Astrocyte of the hippocampus (primary cell): ENCODE measurements around the gene PRKCD.

Experiments
- DNase-seq: peaks from one replicate; pipeline ENCODE4 v3.0.0; 2011; ENCODE audit warnings: low read depth, low spot score

Gene PRKCD

GRCh38 chr3:53155760-53156159 lies 5.2 kb upstream of the PRKCD start:
- no peak for DNase-seq

DNA sequence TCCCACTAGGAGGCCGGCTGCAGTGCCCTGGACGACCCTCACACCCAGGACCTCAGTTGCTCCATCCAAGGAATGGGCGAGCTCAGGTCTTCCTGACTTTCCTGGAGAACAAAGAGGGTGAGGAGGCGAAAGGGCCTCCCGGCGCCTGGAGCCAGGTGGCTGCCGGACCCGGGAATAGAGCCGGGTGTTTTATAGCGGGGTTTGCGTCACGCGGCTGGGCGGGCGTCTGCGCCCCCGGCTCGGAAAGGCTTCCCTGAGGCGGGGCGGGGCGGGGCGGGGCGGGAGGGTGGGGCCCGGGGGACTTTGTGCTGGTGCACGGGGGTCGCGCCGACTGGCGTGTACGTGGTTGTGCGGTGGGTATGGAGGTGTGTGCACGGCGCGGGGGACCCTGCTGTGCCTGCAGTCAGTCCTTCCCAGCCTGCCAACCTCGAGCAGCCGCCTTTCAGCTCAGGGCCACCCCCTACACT lies 4.6 kb upstream of the PRKCD start:
- DNase-seq, result no peak

DNA sequence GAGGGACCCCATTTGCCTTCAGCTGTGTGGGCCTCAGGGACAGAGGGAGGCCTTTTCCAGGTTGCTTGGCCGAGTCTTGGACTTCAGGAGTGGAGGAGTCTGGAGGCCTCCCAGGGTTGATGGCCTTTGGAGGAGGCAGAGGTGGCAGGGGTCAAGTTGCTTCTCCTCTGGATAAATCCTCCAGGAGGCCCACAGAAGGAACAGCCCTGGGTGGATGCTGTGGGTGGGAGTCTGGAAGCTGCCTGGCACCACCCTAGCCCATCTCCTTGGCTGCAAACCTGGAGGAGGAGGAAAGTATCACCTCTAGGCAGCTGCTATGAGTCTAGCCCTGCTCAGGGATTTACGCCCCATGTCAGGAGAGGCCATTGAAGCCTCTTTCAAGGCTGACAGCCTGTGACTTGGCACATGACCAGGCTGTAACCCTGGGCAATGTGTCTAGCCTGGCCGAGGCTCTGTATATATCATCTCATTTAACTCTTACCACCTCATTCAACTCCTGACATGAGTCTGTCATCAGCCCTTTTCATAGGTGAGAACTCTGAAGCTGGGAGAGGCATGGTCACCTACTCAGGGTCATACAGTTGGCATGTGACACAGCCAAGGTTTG lies 2.9 kb upstream of the PRKCD start:
- no peak for DNase-seq

DNA sequence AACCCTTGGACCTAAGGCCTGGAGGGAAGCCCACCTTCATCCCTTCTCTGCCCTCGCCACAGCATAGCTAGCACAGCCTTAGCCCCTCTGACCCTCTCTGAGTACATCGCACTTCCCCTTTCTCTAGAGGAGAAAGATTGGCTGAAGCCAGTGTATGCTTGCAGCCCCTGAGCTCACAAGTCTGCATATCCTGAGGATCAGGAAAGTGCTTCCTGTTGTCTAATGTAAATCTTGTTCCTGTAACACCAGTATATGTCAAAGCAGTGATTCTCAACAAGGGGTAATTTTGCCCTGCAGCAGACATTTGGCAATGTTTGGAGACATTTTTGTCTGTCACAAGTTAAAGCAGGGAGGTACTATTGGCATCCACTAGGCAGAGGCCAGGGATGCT lies 2.2 kb upstream of the PRKCD start:
- DNase-seq, result no peak

GRCh38 chr3:53159156-53160060 lies 1.6 kb upstream of the PRKCD start:
- DNase-seq, result no peak

GRCh38 chr3:53160061-53160659 lies 849 bp upstream of the PRKCD start:
- no peak for DNase-seq

DNA sequence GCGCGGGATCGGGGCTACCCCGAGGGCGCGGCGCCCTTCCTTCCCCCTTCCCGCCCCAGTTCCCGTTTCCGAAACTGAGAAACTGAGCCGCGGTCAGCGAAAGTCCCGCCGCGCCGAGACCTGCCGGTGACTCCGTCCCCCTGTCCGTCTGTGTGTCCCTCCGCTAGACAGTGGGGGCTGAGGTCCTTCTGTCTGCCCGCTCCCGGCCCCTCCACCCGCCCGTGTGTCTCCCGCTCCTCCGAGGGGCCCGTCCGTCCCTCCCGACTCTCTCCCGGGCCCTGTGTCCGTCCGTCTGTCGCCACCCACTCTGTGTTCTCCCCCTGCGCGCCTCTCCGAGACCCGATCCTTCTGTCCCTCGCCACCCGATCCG lies 426 bp downstream of the PRKCD start:
- peak; percentile 42 for DNase-seq

- DNase-seq, result peak; percentile 46
Observed at GRCh38 chr3:53161820-53162671, 1.0 kb downstream of the PRKCD start.

- DNase-seq, result no peak
Observed at GRCh38 chr3:53162672-53163443, 1.8 kb downstream of the PRKCD start.

DNA sequence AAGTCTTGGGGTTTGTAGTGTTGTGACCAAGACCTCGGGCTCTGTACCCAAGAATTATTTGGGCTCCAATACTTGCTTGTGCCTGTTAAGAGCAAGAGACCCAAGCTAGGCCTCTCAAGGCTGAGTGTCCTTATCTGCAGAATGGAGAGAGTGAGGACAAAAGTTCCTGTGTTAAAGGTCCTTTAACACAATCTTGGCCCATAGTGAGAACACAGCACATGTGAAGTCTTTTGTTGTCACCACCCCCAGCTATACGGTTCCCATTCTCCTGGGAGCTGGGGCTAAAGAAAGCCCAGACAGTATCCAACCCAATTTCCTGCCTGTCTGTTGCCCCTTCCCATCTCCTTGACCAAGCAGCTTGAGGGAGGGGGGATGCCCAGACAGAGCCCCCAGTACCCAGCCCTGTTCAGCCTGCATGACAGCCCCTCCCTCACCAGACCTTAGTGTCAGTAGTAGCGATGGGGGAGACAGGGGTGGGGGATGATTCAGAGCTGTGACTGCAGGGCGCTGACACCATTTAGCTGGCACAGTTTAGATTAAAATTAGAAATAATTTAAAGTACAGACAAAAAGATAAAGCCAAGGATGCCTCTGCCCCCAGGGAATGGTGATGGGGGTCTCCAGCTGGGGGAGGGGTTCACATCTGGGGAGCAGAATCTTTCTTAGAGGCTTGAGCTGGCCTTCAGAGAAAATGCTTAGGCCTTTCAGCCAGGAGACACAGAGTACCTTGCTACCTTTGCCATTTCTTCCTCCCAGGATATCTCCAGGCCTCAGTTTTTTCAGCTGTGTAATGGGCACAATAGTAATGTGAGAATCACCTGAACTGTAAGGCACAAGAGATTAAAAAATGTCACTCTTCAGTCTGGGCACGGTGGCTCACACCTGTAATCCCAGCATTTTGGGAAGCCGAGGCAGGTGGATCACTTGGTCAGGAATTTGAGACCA lies 2.7 kb downstream of the PRKCD start:
- no peak for DNase-seq

DNA sequence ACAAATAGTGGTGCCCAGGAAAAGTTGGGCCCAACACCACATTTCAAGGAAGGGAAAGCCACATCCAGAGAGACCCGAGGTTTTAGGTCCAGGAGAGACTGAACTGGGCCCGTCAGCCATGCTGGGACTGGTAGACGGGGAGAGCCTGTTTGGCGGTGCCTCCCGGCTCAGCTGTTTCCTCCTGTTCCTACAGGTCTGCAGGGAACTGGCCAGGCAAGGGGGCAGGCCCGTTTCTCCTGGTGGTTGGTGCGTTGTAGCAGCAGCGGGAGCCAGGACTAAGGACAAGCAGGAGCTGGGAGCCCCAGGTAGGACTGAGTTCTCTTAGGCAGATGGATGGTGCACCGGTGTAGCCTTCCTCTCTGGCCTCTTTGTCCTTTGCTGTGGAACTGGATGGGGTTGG lies 3.9 kb downstream of the PRKCD start:
- no peak for DNase-seq

GRCh38 chr3:53166206-53166605 lies 5.2 kb downstream of the PRKCD start:
- no peak for DNase-seq

GRCh38 chr3:53166781-53167291 lies 5.8 kb downstream of the PRKCD start:
- peak; percentile 43 for DNase-seq

DNA sequence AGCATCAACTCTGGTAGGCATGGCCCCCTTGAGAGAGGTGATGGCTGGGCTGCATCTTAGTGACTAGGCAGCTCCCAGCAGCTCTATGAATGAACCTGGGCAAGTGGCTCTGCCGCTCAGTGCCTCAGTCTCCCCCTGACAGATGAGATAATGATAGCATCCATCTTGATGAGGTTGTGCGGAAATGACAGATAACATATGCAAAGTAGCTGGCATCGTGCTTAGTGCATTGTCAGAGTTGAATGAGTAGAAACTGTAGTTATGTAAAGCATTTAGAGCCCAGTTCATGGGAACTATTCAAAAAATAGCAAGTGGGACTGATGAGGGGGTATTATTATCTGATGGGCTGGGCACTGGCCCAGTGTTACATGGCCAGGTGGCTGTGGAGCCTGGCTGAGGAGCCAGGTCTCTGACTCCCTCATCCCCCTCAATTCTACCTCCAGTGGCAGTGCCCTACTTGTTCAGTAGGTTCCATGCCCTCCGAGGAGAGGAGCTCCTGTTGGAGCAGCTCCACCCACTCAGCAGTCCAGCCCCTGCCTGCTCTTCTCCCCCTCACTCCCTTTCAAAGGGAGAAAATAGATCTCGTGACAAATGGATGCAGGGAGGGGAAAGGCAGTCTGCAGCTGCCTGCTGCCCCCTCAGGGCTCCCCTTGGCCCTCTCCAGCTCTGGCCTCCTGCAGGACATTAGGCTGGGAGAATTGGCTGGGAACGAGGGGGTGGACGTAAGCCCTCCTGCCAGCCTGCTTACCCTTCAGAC lies 6.6 kb downstream of the PRKCD start:
- DNase-seq, result no peak

- DNase-seq, result no peak
Observed at GRCh38 chr3:53168175-53168923, 7.3 kb downstream of the PRKCD start.

DNA sequence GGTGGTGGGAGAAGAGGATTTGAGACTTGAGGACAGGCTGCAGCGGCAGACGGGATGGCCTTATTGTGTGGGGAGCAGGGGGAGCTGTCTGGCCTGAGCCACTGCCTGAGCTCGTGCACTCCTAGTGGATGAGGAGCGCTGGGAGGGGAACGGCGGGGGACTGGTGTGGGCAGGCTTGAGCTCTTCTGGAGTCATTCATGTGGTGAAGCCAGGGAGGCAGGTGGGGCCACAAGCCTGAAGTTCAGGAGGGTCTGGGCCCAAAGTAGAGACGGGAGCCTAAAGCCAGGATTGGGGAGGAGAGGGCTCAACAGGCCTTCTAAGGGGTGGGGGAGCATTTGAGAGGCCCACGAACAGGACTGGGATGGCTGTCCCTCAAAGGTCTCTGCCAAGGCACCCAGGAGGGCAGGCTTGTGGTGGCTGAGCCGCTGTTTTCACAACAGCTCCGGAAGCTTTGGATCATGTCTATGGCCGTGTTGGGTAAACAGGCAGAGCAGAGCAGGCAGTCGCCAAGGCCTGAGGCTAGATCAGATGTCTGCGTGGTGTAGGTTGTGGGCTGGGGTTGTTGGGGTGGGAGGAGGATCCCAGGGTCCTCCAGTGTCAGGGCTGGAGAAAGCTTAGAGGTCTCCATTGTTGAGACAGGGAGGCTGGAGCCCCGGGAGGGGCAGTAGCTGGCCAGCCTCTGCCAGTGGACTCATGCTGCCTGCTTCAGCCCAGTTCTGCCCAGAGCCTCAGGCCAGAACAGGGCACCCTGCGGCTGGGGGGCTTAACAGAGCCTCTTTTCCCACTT lies 8.2 kb downstream of the PRKCD start:
- DNase-seq, result no peak

GRCh38 chr3:53169832-53170324 lies 8.9 kb downstream of the PRKCD start:
- no peak for DNase-seq
